22Rv1 (cell line): Measurements from ENCODE around the gene GNAL.

ENCODE experiments used
- CTCF ChIP-seq: fragments of 450-650 bp; IDR thresholded peaks from 2 replicates; pipeline ENCODE4 v1.5.1; 2017; ENCODE audit warnings: mild to moderate bottlenecking
- ZFX ChIP-seq: fragments of 450-650 bp; IDR thresholded peaks from 2 replicates; pipeline ENCODE4 v1.6.1; 2017; ENCODE audit warnings: antibody characterized with exemption, borderline replicate concordance

GRCh38 chr18:11823545-11823944, 134.5 kb downstream of the GNAL start:
- TF ChIP-seq CTCF (no peak), ZFX (no peak)
